CD4-positive, alpha-beta T cell treated with Interleukin-12 subunit alpha and Interleukin-12 subunit beta, for 1 hour (primary cell): ENCODE data around the gene PFKP.

Experiments used
- DNase-seq: peaks from one replicate; pipeline ENCODE4 v3.0.0-alpha.2; 2020

The PFKP gene

GRCh38 chr10:3072641-3073360, 5.5 kb downstream of the PFKP start:
- DNase-seq: no peak

GRCh38 chr10:3074145-3074665, 6.9 kb downstream of the PFKP start:
- no peak for DNase-seq

- no peak for DNase-seq
Measured at GRCh38 chr10:3074985-3075600, 7.7 kb downstream of the PFKP start.

- DNase-seq: no peak
Measured at GRCh38 chr10:3076138-3076537, 8.8 kb downstream of the PFKP start.

GRCh38 chr10:3077509-3077908, 10.2 kb downstream of the PFKP start:
- no peak for DNase-seq

GRCh38 chr10:3077940-3078630, 10.7 kb downstream of the PFKP start:
- DNase-seq: no peak

- no peak for DNase-seq
Measured at GRCh38 chr10:3081383-3081981, 14.1 kb downstream of the PFKP start.

GRCh38 chr10:3082290-3082689, 14.9 kb downstream of the PFKP start:
- DNase-seq: no peak

- DNase-seq: no peak
Measured at GRCh38 chr10:3085785-3086567, 18.6 kb downstream of the PFKP start.

- DNase-seq: no peak
Measured at GRCh38 chr10:3090388-3090787, 23.0 kb downstream of the PFKP start.

GRCh38 chr10:3090914-3091787, 23.8 kb downstream of the PFKP start:
- no peak for DNase-seq

- no peak for DNase-seq
Measured at GRCh38 chr10:3091921-3092320, 24.6 kb downstream of the PFKP start.

- DNase-seq: no peak
Measured at GRCh38 chr10:3093996-3094395, 26.6 kb downstream of the PFKP start.

- DNase-seq: no peak
Measured at GRCh38 chr10:3094609-3095036, 27.3 kb downstream of the PFKP start.

- DNase-seq: peak; percentile 43
Measured at GRCh38 chr10:3095373-3096139, 28.2 kb downstream of the PFKP start.

- no peak for DNase-seq
Measured at GRCh38 chr10:3096149-3096548, 28.8 kb downstream of the PFKP start.

- DNase-seq: no peak
Measured at GRCh38 chr10:3097160-3097559, 29.8 kb downstream of the PFKP start.

- no peak for DNase-seq
Measured at GRCh38 chr10:3098689-3099088, 31.3 kb downstream of the PFKP start.

- no peak for DNase-seq
Measured at GRCh38 chr10:3099291-3100092, 32.1 kb downstream of the PFKP start.
